GM23338 (cell line): Measurements from ENCODE around the gene GEMIN8. TPM values are rescaled to one million over a fixed set of nuclear protein-coding genes. Genes with fewer than 3 reads are reported as not detected.

Experiments
- ATAC-seq: fragments of 200-7000 bp; cut with Tn5 transposase; 3 replicates; pipeline ENCODE4 v1.9.1; 2020
- DNase-seq: peaks from one replicate; pipeline ENCODE4 v3.0.0-alpha.2; 2015; ENCODE audit warnings: low spot score
- H2AFZ ChIP-seq: fragments of 200-600 bp; sonication (generic); 2 replicates; pipeline ENCODE4 v1.8.0; 2016; ENCODE audit warnings: antibody characterized with exemption, mild to moderate bottlenecking, moderate library complexity
- H3F3A ChIP-seq: fragments of 200-600 bp; sonication (generic); replicated peaks from 2 replicates; pipeline ENCODE4 v1.8.0; 2017; ENCODE audit warnings: antibody characterized with exemption, mixed run types, low read depth
- H3K27ac ChIP-seq: fragments of 200-600 bp; sonication (generic); 2 replicates; pipeline ENCODE4 v1.6.1; 2016; ENCODE audit warnings: low read depth
- H3K27me3 ChIP-seq: fragments of 200-600 bp; sonication (generic); 2 replicates; pipeline ENCODE4 v1.8.0; 2016; ENCODE audit warnings: mild to moderate bottlenecking, mixed run types, moderate library complexity; ENCODE audit not compliant: insufficient read depth
- H3K36me3 ChIP-seq: fragments of 200-600 bp; sonication (generic); 2 replicates; pipeline ENCODE4 v1.8.0; 2016; ENCODE audit warnings: mild to moderate bottlenecking; ENCODE audit not compliant: insufficient read depth
- H3K4me1 ChIP-seq: fragments of 200-600 bp; sonication (generic); 2 replicates; pipeline ENCODE4 v1.8.0; 2016; ENCODE audit warnings: mild to moderate bottlenecking, moderate library complexity; ENCODE audit not compliant: insufficient read depth
- H3K4me2 ChIP-seq: fragments of 200-600 bp; sonication (generic); 2 replicates; pipeline ENCODE4 v1.7.1; 2017; ENCODE audit warnings: mixed run types
- H3K4me3 ChIP-seq: fragments of 200-600 bp; sonication (generic); 2 replicates; pipeline ENCODE4 v1.6.1; 2016; ENCODE audit warnings: mixed run types
- H3K79me2 ChIP-seq: fragments of 200-600 bp; sonication (generic); replicated peaks from 2 replicates; pipeline ENCODE4 v1.8.0; 2017; ENCODE audit warnings: mild to moderate bottlenecking; ENCODE audit not compliant: insufficient read depth
- H3K9me2 ChIP-seq: fragments of 200-600 bp; sonication (generic); 2 replicates; pipeline ENCODE4 v1.8.0; 2017; ENCODE audit not compliant: insufficient read depth
- H4K20me1 ChIP-seq: fragments of 200-600 bp; sonication (generic); replicated peaks from 2 replicates; pipeline ENCODE4 v1.8.0; 2017; ENCODE audit warnings: mild to moderate bottlenecking; ENCODE audit not compliant: insufficient read depth
- H3K27ac Mint-ChIP-seq: 2 replicates; pipeline ENCODE4 v1.8.0; 2020; ENCODE audit warnings: inconsistent platforms, mild to moderate bottlenecking, moderate library complexity, mixed read lengths
- H3K27me3 Mint-ChIP-seq: 3 replicates; pipeline ENCODE4 v1.8.0; 2022; ENCODE audit warnings: low read depth, mild to moderate bottlenecking, moderate library complexity, mixed read lengths, inconsistent platforms; ENCODE audit not compliant: insufficient read depth, poor library complexity
- H3K36me3 Mint-ChIP-seq: 3 replicates; pipeline ENCODE4 v1.8.0; 2021; ENCODE audit warnings: low read depth, mild to moderate bottlenecking, inconsistent platforms, moderate library complexity, mixed read lengths
- H3K4me1 Mint-ChIP-seq: 3 replicates; pipeline ENCODE4 v1.8.0; 2020; ENCODE audit warnings: mild to moderate bottlenecking, inconsistent platforms, mixed read lengths
- H3K4me3 Mint-ChIP-seq: 3 replicates; pipeline ENCODE4 v1.8.0; 2021; ENCODE audit warnings: moderate library complexity, mild to moderate bottlenecking, inconsistent platforms, mixed read lengths
- H3K9me3 Mint-ChIP-seq: 3 replicates; pipeline ENCODE4 v1.8.0; 2020; ENCODE audit warnings: moderate library complexity, mild to moderate bottlenecking, inconsistent platforms, mixed read lengths
- CREB1 ChIP-seq: fragments of 250-450 bp; sonication (Bioruptor Pico); IDR thresholded peaks from 2 replicates; pipeline ENCODE4 v1.5.0; 2020; ENCODE audit warnings: low read depth, mild to moderate bottlenecking, moderate library complexity
- EZH2 ChIP-seq: fragments of 200-600 bp; sonication (generic); IDR thresholded peaks from one replicate; pipeline ENCODE4 v1.8.0; 2017; ENCODE audit warnings: antibody characterized with exemption, mild to moderate bottlenecking, low read depth; ENCODE audit not compliant: unreplicated experiment
- EZH2phosphoT487 ChIP-seq: fragments of 200-600 bp; sonication (generic); IDR thresholded peaks from one replicate; pipeline ENCODE4 v1.8.1; 2018; ENCODE audit warnings: antibody characterized with exemption; ENCODE audit not compliant: unreplicated experiment
- JUNB ChIP-seq: IDR thresholded peaks from one replicate; pipeline ENCODE4 v1.6.1; 2016; ENCODE audit warnings: antibody characterized with exemption; ENCODE audit not compliant: unreplicated experiment
- NANOG ChIP-seq: IDR thresholded peaks from 2 replicates; pipeline ENCODE4 v1.6.1; 2016; ENCODE audit warnings: antibody characterized with exemption, borderline replicate concordance
- POLR2AphosphoS5 ChIP-seq: IDR thresholded peaks from 2 replicates; pipeline ENCODE4 v1.6.1; 2016; ENCODE audit warnings: antibody characterized with exemption, low read depth
- polyA plus RNA-seq: library from polyadenylated mRNA; unstranded; fragments of >200 nt; fragmentation: Nextera tagmentation; extraction: Ambion mirVana; gene quantifications from 2 replicates; pipeline ENCODE4 v1.2.1, GENCODE V29; 2016
- total RNA-seq: library from RNA; depleted of rRNA; stranded (reverse); fragments of >200 nt; shearing (Covaris generic); gene quantifications from 2 replicates; pipeline ENCODE4 v1.2.3, GENCODE V29; 2014
- TF ChIP-seq, protein P1 (sequence below): IDR thresholded peaks from one replicate; pipeline ENCODE4 v1.6.1; 2018; ENCODE audit warnings: antibody characterized with exemption; ENCODE audit not compliant: unreplicated experiment
- TF ChIP-seq, protein P2 (sequence below), 2 experiments: fragments of 200-600 bp in 1 of 2; sonication (generic) in 1 of 2; conservative IDR thresholded peaks; 2 replicates each; pipeline versions ENCODE4 v1.5.1 to v1.6.1; 2016 to 2017; ENCODE audit warnings: antibody characterized with exemption in 2 of 2, low read depth in 2 of 2, mild to moderate bottlenecking in 2 of 2, moderate library complexity in 1 of 2
- TF ChIP-seq, protein P3 (sequence below): fragments of 250-450 bp; sonication (Bioruptor Pico); IDR thresholded peaks from 2 replicates; pipeline ENCODE4 v1.5.0; 2020; ENCODE audit warnings: mild to moderate bottlenecking, moderate library complexity

GEMIN8 gene
- total and polyA plus RNA-seq, 2 experiments from 2014 or later: 16.5 to 19.9 TPM

DNA sequence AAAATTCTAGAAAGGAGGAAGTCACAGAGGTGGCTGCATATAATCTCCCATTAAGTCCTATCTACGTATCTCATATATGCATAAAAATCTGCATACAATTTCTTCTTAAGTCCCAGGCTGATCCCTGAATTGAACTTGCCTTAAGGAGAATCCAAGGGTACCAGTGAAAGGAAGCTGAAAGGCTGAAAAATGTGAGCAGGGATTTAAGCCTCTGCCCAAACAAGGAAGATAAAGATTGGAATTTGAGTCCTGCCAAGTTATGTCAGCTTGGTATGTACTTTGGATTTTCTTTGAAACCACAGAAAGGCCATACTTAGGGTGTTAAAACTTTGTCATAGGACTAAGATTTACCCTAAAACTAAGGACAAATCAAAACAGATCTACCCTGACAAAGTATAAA is 26.5 kb upstream of the GEMIN8 start:
- Histone ChIP-seq H3K4me2 (no peak overlapping the region), H3K4me1 (no peaks in the 10 kb centered on the region), H3K9me2 (no peaks in the 10 kb centered on the region), H3F3A (no peaks in the 10 kb centered on the region), H3K79me2 (no peaks in the 10 kb centered on the region), H4K20me1 (no peaks in the 10 kb centered on the region), H3K27me3 (no peaks in the 10 kb centered on the region), H2AFZ (no peak overlapping the region), H3K4me3 (no peak overlapping the region), H3K27ac (no peak overlapping the region), H3K36me3 (no peaks in the 10 kb centered on the region)
- TF ChIP-seq CREB1 (CRISPR knock-in tag): no peak
- TF ChIP-seq POLR2AphosphoS5: no peak
- TF ChIP-seq, protein P1, sequence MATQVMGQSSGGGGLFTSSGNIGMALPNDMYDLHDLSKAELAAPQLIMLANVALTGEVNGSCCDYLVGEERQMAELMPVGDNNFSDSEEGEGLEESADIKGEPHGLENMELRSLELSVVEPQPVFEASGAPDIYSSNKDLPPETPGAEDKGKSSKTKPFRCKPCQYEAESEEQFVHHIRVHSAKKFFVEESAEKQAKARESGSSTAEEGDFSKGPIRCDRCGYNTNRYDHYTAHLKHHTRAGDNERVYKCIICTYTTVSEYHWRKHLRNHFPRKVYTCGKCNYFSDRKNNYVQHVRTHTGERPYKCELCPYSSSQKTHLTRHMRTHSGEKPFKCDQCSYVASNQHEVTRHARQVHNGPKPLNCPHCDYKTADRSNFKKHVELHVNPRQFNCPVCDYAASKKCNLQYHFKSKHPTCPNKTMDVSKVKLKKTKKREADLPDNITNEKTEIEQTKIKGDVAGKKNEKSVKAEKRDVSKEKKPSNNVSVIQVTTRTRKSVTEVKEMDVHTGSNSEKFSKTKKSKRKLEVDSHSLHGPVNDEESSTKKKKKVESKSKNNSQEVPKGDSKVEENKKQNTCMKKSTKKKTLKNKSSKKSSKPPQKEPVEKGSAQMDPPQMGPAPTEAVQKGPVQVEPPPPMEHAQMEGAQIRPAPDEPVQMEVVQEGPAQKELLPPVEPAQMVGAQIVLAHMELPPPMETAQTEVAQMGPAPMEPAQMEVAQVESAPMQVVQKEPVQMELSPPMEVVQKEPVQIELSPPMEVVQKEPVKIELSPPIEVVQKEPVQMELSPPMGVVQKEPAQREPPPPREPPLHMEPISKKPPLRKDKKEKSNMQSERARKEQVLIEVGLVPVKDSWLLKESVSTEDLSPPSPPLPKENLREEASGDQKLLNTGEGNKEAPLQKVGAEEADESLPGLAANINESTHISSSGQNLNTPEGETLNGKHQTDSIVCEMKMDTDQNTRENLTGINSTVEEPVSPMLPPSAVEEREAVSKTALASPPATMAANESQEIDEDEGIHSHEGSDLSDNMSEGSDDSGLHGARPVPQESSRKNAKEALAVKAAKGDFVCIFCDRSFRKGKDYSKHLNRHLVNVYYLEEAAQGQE: no peak
- TF ChIP-seq NANOG: no peak
- TF ChIP-seq, protein P2, sequence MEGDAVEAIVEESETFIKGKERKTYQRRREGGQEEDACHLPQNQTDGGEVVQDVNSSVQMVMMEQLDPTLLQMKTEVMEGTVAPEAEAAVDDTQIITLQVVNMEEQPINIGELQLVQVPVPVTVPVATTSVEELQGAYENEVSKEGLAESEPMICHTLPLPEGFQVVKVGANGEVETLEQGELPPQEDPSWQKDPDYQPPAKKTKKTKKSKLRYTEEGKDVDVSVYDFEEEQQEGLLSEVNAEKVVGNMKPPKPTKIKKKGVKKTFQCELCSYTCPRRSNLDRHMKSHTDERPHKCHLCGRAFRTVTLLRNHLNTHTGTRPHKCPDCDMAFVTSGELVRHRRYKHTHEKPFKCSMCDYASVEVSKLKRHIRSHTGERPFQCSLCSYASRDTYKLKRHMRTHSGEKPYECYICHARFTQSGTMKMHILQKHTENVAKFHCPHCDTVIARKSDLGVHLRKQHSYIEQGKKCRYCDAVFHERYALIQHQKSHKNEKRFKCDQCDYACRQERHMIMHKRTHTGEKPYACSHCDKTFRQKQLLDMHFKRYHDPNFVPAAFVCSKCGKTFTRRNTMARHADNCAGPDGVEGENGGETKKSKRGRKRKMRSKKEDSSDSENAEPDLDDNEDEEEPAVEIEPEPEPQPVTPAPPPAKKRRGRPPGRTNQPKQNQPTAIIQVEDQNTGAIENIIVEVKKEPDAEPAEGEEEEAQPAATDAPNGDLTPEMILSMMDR (conservative IDR thresholded peaks at IDR 0.05; ENCODE audit: low read depth in 2 of 2): no peak
- H3K27ac Mint-ChIP-seq: no peak overlapping the region
- H3K27me3 Mint-ChIP-seq: no peaks in the 10 kb centered on the region
- no peak overlapping the region for H3K4me3 Mint-ChIP-seq
- H3K9me3 Mint-ChIP-seq: no peaks in the 10 kb centered on the region
- no peaks in the 10 kb centered on the region for H3K36me3 Mint-ChIP-seq
- ATAC-seq (no peak), DNase-seq (peak; percentile 3)
- H3K4me1 Mint-ChIP-seq: peaks cover 7% of the 10 kb centered on the region; the same call in 2 of the 3 replicates

DNA sequence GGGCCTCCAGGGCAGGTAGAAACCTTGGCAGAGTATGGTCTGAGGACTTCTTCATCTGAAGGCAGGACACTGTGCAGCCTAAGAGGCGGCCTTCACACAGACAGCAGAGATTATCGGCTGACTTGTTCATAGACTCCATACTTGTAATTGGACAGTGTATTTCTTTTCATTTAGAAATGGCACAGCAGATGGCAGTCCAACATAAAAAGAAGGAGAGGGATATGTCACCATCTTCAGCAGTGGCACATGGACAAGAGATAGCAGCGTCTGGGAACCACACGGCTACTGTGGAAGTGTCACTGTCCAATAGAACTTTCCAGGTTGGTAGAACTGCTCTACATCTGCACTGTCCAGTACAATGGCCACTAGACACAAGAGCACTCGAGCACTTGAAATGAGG is 21.7 kb upstream of the GEMIN8 start:
- no peaks in the 10 kb centered on the region for H3K36me3 ChIP-seq
- Mint-ChIP-seq H3K36me3 (no peaks in the 10 kb centered on the region), H3K27me3 (no peaks in the 10 kb centered on the region), H3K9me3 (no peaks in the 10 kb centered on the region), H3K4me1 (no peaks in the 10 kb centered on the region), H3K4me3 (no peak overlapping the region), H3K27ac (no peak overlapping the region)
- no peak overlapping the region for H3K27ac ChIP-seq
- no peaks in the 10 kb centered on the region for H3K79me2 ChIP-seq
- no peaks in the 10 kb centered on the region for H3F3A ChIP-seq
- no peak overlapping the region for H2AFZ ChIP-seq
- H3K9me2 ChIP-seq: no peaks in the 10 kb centered on the region
- ATAC-seq: no peak
- no peaks in the 10 kb centered on the region for H4K20me1 ChIP-seq
- no peak overlapping the region for H3K4me3 ChIP-seq
- H3K27me3 ChIP-seq: no peaks in the 10 kb centered on the region
- DNase-seq: no peak
- H3K4me1 ChIP-seq: no peaks in the 10 kb centered on the region
- no peak overlapping the region for H3K4me2 ChIP-seq
- TF ChIP-seq, protein P3, sequence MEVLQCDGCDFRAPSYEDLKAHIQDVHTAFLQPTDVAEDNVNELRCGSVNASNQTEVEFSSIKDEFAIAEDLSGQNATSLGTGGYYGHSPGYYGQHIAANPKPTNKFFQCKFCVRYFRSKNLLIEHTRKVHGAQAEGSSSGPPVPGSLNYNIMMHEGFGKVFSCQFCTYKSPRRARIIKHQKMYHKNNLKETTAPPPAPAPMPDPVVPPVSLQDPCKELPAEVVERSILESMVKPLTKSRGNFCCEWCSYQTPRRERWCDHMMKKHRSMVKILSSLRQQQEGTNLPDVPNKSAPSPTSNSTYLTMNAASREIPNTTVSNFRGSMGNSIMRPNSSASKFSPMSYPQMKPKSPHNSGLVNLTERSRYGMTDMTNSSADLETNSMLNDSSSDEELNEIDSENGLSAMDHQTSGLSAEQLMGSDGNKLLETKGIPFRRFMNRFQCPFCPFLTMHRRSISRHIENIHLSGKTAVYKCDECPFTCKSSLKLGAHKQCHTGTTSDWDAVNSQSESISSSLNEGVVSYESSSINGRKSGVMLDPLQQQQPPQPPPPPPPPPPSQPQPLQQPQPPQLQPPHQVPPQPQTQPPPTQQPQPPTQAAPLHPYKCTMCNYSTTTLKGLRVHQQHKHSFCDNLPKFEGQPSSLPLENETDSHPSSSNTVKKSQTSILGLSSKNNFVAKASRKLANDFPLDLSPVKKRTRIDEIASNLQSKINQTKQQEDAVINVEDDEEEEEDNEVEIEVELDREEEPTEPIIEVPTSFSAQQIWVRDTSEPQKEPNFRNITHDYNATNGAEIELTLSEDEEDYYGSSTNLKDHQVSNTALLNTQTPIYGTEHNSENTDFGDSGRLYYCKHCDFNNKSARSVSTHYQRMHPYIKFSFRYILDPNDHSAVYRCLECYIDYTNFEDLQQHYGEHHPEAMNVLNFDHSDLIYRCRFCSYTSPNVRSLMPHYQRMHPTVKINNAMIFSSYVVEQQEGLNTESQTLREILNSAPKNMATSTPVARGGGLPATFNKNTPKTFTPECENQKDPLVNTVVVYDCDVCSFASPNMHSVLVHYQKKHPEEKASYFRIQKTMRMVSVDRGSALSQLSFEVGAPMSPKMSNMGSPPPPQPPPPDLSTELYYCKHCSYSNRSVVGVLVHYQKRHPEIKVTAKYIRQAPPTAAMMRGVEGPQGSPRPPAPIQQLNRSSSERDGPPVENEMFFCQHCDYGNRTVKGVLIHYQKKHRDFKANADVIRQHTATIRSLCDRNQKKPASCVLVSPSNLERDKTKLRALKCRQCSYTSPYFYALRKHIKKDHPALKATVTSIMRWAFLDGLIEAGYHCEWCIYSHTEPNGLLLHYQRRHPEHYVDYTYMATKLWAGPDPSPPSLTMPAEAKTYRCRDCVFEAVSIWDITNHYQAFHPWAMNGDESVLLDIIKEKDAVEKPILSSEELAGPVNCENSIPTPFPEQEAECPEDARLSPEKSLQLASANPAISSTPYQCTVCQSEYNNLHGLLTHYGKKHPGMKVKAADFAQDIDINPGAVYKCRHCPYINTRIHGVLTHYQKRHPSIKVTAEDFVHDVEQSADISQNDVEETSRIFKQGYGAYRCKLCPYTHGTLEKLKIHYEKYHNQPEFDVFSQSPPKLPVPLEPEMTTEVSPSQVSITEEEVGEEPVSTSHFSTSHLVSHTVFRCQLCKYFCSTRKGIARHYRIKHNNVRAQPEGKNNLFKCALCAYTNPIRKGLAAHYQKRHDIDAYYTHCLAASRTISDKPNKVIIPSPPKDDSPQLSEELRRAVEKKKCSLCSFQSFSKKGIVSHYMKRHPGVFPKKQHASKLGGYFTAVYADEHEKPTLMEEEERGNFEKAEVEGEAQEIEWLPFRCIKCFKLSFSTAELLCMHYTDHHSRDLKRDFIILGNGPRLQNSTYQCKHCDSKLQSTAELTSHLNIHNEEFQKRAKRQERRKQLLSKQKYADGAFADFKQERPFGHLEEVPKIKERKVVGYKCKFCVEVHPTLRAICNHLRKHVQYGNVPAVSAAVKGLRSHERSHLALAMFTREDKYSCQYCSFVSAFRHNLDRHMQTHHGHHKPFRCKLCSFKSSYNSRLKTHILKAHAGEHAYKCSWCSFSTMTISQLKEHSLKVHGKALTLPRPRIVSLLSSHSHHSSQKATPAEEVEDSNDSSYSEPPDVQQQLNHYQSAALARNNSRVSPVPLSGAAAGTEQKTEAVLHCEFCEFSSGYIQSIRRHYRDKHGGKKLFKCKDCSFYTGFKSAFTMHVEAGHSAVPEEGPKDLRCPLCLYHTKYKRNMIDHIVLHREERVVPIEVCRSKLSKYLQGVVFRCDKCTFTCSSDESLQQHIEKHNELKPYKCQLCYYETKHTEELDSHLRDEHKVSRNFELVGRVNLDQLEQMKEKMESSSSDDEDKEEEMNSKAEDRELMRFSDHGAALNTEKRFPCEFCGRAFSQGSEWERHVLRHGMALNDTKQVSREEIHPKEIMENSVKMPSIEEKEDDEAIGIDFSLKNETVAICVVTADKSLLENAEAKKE (CRISPR knock-in tag): no peak
- TF ChIP-seq NANOG (no peak), EZH2 (no peak), JUNB (no peak), EZH2phosphoT487 (no peak)
